Uterus (tissue), 4 donors: Measurements from ENCODE around the gene CALML5. TPM values are rescaled to one million over a fixed set of nuclear protein-coding genes. Genes with fewer than 3 reads are reported as not detected.

Experiments
- DNase-seq, 2 donors: peaks; one replicate each; pipeline ENCODE4 v3.0.0-alpha.2; 2019 to 2020
- H3K27ac ChIP-seq, 2 donors: fragments of 200-600 bp; sonication (generic); 1 replicate in 1 of 2; 2 replicates in 1 of 2; pipeline ENCODE4 v1.5.1; 2016 to 2018
- H3K27me3 ChIP-seq, 2 donors: fragments of 200-600 bp; sonication (generic); one replicate each; pipeline ENCODE4 v1.5.1; 2018 to 2019; ENCODE audit warnings: control low read depth in 1 of 2
- H3K36me3 ChIP-seq, 2 donors: fragments of 200-600 bp; sonication (generic); one replicate each; pipeline ENCODE4 v1.5.1; 2019; ENCODE audit warnings: control low read depth in 1 of 2
- H3K4me1 ChIP-seq, 2 donors: fragments of 200-600 bp; sonication (generic); one replicate each; pipeline ENCODE4 v1.5.1; 2018 to 2019; ENCODE audit warnings: control low read depth in 1 of 2
- H3K4me3 ChIP-seq, 2 donors: fragments of 200-600 bp; sonication (generic); 1 replicate in 1 of 2; 2 replicates in 1 of 2; pipeline ENCODE4 v1.5.1; 2018 to 2019; ENCODE audit warnings: mild to moderate bottlenecking in 1 of 2
- H3K9me3 ChIP-seq, 2 donors: fragments of 200-600 bp; sonication (generic); one replicate each; pipeline ENCODE4 v1.5.1; 2019; ENCODE audit warnings: control low read depth in 1 of 2
- CTCF ChIP-seq, 4 experiments: fragments of 200-600 bp in 2 of 4; fragments of 450-650 bp in 2 of 4; sonication (generic) in 2 of 4; IDR thresholded peaks; one replicate each; pipeline ENCODE4 v1.5.1; 2016 to 2019; ENCODE audit warnings: antibody characterized with exemption in 4 of 4, mild to moderate bottlenecking in 2 of 4, moderate library complexity in 1 of 4
- POLR2A ChIP-seq, 2 donors: fragments of 450-650 bp; IDR thresholded peaks; one replicate each; pipeline ENCODE4 v1.6.1; 2016; ENCODE audit warnings: antibody characterized with exemption in 2 of 2, mild to moderate bottlenecking in 1 of 2, moderate library complexity in 1 of 2
- intact Hi-C: fragments of 100-400 bp; cut with DNase I; formaldehyde crosslinking; loops from one replicate; pipeline ENCODE4 v1.15.1; 2023; ENCODE audit warnings: low total_unique reads
- total RNA-seq, 4 donors: library from RNA; depleted of rRNA in 3 of 4; stranded (reverse); fragments of >200 nt in 3 of 4; gene quantifications; one replicate each; pipeline versions ENCODE4 v1.1.0 to v1.2.4, GENCODE V29; 2014 to 2023
- donor health status: DM: yes; HTN: yes; CAD: no.

The CALML5 gene
- total RNA-seq, 4 donors from 2014 or later = not detected

GRCh38 chr10:5461914-5462840 is 37.2 kb downstream of the CALML5 start:
- H3K4me3 ChIP-seq = no peak overlapping the region
- intact Hi-C loops = no loop called here
- H3K36me3 ChIP-seq = no peaks in the 10 kb centered on the region
- no peaks in the 10 kb centered on the region for H3K27me3 ChIP-seq
- H3K9me3 ChIP-seq = no peaks in the 10 kb centered on the region
- no peak for DNase-seq
- TF ChIP-seq POLR2A (IDR thresholded peaks at IDR 0.05) = no peak
- H3K4me1 ChIP-seq = peaks cover 0 to 3% of the 10 kb centered on the region in 2 donors
- no peak overlapping the region for H3K27ac ChIP-seq

- intact Hi-C loops = no loop called here
- H3K27ac ChIP-seq = no peak overlapping the region
- H3K36me3 ChIP-seq = no peaks in the 10 kb centered on the region
- H3K27me3 ChIP-seq = no peaks in the 10 kb centered on the region
- H3K4me3 ChIP-seq = no peak overlapping the region
- no peaks in the 10 kb centered on the region for H3K9me3 ChIP-seq
- H3K4me1 ChIP-seq = peaks cover 0 to 3% of the 10 kb centered on the region in 2 donors
- no peak for TF ChIP-seq POLR2A (IDR thresholded peaks at IDR 0.05)
- no peak for TF ChIP-seq CTCF (IDR thresholded peaks at IDR 0.05)
- no peak for DNase-seq
These were observed 38.2 kb downstream of the CALML5 start for GRCh38 chr10:5461203-5461588.

GRCh38 chr10:5460468-5461202 is 38.7 kb downstream of the CALML5 start:
- no peak for TF ChIP-seq POLR2A (IDR thresholded peaks at IDR 0.05)
- TF ChIP-seq CTCF (IDR thresholded peaks at IDR 0.05) = no peak
- DNase-seq = no peak
- no peaks in the 10 kb centered on the region for H3K4me1 ChIP-seq
- H3K9me3 ChIP-seq = no peaks in the 10 kb centered on the region
- H3K36me3 ChIP-seq = no peaks in the 10 kb centered on the region
- no peak overlapping the region for H3K4me3 ChIP-seq
- no peaks in the 10 kb centered on the region for H3K27me3 ChIP-seq
- intact Hi-C loops = no loop called here
- H3K27ac ChIP-seq = no peak overlapping the region

- H3K4me1 ChIP-seq = no peaks in the 10 kb centered on the region
- no peak for DNase-seq
- intact Hi-C loops = no loop called here
- H3K4me3 ChIP-seq = no peak overlapping the region
- H3K27ac ChIP-seq = no peak overlapping the region
- no peak for TF ChIP-seq POLR2A (IDR thresholded peaks at IDR 0.05)
- TF ChIP-seq CTCF (IDR thresholded peaks at IDR 0.05) = no peak
- H3K9me3 ChIP-seq = no peaks in the 10 kb centered on the region
- H3K36me3 ChIP-seq = no peaks in the 10 kb centered on the region
- no peaks in the 10 kb centered on the region for H3K27me3 ChIP-seq
These were observed 40.2 kb downstream of the CALML5 start for GRCh38 chr10:5458949-5459747.

- H3K27ac ChIP-seq = no peak overlapping the region
- no peaks in the 10 kb centered on the region for H3K36me3 ChIP-seq
- H3K4me3 ChIP-seq = no peak overlapping the region
- intact Hi-C loops = no loop called here
- no peaks in the 10 kb centered on the region for H3K9me3 ChIP-seq
- TF ChIP-seq CTCF (IDR thresholded peaks at IDR 0.05) = no peak
- TF ChIP-seq POLR2A (IDR thresholded peaks at IDR 0.05) = no peak
- H3K27me3 ChIP-seq = no peaks in the 10 kb centered on the region
- no peaks in the 10 kb centered on the region for H3K4me1 ChIP-seq
- DNase-seq = no peak
These were observed 40.9 kb downstream of the CALML5 start for GRCh38 chr10:5458425-5458824.
